GM12874 (cell line): ENCODE data around the gene OR52B2.

Experiments
- TF ChIP-seq, protein P1 (sequence below): IDR thresholded peaks from 2 replicates; pipeline ENCODE4 v1.5.1; 2011; ENCODE audit warnings: low read depth, mild to moderate bottlenecking, control low read depth, low read length, moderate library complexity; ENCODE audit not compliant: insufficient read depth

Gene OR52B2

GRCh38 chr11:6170226-6170625, at the start of gene OR52B2:
TSS of gene OR52B2 (minus strand) at chr11:6170326. CDS start at chr11:6170326, 0 bp downstream.
- TF ChIP-seq, protein P1, sequence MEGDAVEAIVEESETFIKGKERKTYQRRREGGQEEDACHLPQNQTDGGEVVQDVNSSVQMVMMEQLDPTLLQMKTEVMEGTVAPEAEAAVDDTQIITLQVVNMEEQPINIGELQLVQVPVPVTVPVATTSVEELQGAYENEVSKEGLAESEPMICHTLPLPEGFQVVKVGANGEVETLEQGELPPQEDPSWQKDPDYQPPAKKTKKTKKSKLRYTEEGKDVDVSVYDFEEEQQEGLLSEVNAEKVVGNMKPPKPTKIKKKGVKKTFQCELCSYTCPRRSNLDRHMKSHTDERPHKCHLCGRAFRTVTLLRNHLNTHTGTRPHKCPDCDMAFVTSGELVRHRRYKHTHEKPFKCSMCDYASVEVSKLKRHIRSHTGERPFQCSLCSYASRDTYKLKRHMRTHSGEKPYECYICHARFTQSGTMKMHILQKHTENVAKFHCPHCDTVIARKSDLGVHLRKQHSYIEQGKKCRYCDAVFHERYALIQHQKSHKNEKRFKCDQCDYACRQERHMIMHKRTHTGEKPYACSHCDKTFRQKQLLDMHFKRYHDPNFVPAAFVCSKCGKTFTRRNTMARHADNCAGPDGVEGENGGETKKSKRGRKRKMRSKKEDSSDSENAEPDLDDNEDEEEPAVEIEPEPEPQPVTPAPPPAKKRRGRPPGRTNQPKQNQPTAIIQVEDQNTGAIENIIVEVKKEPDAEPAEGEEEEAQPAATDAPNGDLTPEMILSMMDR: no peak

- TF ChIP-seq, protein P1: no peak
These were observed 49.2 kb upstream of the OR52B2 start for GRCh38 chr11:6219359-6219758.

- TF ChIP-seq, protein P1: no peak
These were observed 47.6 kb upstream of the OR52B2 start for GRCh38 chr11:6217722-6218121.

DNA sequence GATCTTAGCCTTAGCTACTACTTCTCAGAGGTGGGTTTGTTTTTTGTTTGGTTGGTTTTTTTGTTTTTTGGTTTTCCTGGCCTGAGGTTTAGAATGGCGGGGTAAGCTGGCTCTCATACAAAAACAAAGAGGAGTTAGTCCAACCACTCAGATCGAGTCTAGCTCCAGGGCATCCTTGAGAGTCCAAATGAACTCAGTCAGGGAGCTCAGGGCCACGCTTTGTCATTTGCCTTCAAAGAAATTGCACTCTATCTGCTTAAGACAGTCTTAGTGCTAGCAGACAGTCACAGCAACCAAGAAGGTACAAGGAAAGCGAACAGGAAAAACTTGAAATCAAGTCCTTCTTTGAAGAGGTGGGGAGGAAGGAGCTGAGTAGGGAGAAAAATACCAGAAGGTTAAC, 46.4 kb upstream of the OR52B2 start:
- TF ChIP-seq, protein P1: no peak

- TF ChIP-seq, protein P1: no peak
These were observed 44.4 kb upstream of the OR52B2 start for GRCh38 chr11:6214530-6214929.

GRCh38 chr11:6210274-6210955, 40.3 kb upstream of the OR52B2 start:
- TF ChIP-seq, protein P1: no peak

DNA sequence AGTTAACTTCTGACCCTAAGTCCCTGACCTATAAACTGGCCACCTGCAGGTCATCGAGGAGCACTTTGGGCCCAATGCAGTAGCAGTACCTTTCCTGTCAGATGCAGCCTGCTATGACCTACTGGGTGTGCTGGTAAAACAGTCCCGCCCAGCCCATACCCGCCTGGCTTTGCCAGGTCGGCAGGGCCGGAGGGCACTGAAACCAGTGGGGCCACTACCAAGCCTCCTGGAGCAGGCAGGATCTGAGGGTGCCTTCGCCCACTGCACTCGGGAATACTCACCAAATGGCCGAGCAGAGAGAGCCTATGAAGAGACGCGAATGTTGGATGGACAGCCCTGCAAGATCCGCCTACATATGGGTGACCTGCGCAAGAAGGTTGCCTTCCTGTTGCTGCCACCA, 39.7 kb upstream of the OR52B2 start:
- TF ChIP-seq, protein P1: no peak
